Measurements from ENCODE around the gene DAP. TPM values are rescaled to one million over a fixed set of nuclear protein-coding genes. Genes with fewer than 3 reads are reported as not detected.

DAP gene
- total and polyA plus RNA-seq, 2 experiments from 2014 or later: 35.7 to 37.6 TPM

DNA sequence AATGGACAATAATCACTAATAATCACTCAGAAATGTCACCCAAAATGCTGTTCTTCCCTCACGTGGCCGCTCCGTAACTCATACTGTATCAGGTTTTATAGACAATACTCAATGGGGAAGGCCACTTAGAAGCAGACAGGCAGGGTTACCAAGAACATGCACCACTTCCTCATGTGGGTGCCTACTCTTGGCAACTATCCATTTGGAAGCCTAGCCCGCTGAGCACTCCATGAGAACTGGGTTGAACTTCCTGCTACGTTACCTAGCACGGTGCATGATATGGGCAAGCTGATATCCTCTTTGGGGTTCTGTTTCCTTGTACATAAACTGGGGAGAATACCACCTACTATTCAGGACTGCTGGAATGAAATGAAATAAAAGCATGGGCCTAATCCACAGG lies 14.3 kb downstream of the DAP start:
- peaks cover 6% of the 10 kb centered on the region; the same call in 1 of the 2 replicates for H4K20me1 ChIP-seq (replicated peaks; ENCODE audit: insufficient read depth)
- ATAC-seq: no peak

DNA sequence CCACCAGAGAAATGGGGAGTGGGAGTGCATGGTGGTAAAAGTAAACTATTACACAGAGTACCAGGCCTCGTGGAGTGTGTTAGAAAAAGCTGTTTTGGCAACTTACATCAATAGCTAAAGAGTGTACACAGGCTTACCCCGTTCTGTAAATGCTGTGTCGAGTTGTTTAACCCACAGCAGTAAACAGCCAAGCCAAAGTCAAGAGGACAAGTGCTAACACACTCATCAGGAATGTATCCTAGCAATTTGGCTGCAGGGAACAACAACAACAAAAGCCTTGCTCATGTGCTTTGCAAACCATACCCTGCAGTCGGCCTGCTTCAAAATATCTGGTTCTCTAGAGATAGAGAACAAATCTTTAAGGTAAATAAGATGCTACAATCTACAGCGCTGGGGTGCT lies 15.9 kb downstream of the DAP start:
- Histone ChIP-seq H4K20me1 (replicated peaks; ENCODE audit: insufficient read depth) (peaks cover 4% of the 10 kb centered on the region; the same call in 1 of the 2 replicates), H3K27ac (ENCODE audit: low read depth) (no peak overlapping the region), H3K79me2 (replicated peaks; ENCODE audit: insufficient read depth) (no peaks in the 10 kb centered on the region), H3K36me3 (ENCODE audit: insufficient read depth) (peaks cover 13% of the 10 kb centered on the region), H3K9me2 (ENCODE audit: insufficient read depth) (no peaks in the 10 kb centered on the region), H3F3A (replicated peaks; ENCODE audit: low read depth) (no peaks in the 10 kb centered on the region), H3K4me2 (no peak overlapping the region), H2AFZ (no peak overlapping the region), H3K27me3 (ENCODE audit: insufficient read depth) (no peaks in the 10 kb centered on the region), H3K4me3 (no peak overlapping the region), H3K4me1 (ENCODE audit: insufficient read depth) (no peaks in the 10 kb centered on the region)
- Mint-ChIP-seq H3K36me3 (ENCODE audit: low read depth) (peaks cover 44% of the 10 kb centered on the region), H3K4me3 (no peak overlapping the region), H3K9me3 (peaks cover 9% of the 10 kb centered on the region), H3K4me1 (peaks cover 2% of the 10 kb centered on the region; the same call in 1 of the 3 replicates), H3K27ac (no peak overlapping the region), H3K27me3 (ENCODE audit: insufficient read depth, low read depth, poor library complexity) (peaks cover 1% of the 10 kb centered on the region)
- DNase-seq (ENCODE audit: low spot score) (no peak), ATAC-seq (no peak)
- TF ChIP-seq ZNF331 (CRISPR knock-in tag; IDR thresholded peaks at IDR 0.05; ENCODE audit: low read depth) (no peak), CREB1 (CRISPR knock-in tag; IDR thresholded peaks at IDR 0.05; ENCODE audit: low read depth) (no peak), POLR2AphosphoS5 (IDR thresholded peaks at IDR 0.05; ENCODE audit: low read depth) (no peak), JUNB (IDR thresholded peaks at IDR 0.05; ENCODE audit: unreplicated experiment) (no peak), CTCF (conservative IDR thresholded peaks at IDR 0.05; ENCODE audit: low read depth in 2 of 2) (no peak)
- TF ChIP-seq, protein P1, sequence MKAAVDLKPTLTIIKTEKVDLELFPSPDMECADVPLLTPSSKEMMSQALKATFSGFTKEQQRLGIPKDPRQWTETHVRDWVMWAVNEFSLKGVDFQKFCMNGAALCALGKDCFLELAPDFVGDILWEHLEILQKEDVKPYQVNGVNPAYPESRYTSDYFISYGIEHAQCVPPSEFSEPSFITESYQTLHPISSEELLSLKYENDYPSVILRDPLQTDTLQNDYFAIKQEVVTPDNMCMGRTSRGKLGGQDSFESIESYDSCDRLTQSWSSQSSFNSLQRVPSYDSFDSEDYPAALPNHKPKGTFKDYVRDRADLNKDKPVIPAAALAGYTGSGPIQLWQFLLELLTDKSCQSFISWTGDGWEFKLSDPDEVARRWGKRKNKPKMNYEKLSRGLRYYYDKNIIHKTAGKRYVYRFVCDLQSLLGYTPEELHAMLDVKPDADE (IDR thresholded peaks at IDR 0.05): no peak

More for the DNA sequence above, 14.3 kb downstream of the DAP start:
- no peak for DNase-seq (ENCODE audit: low spot score)
- Histone ChIP-seq H3K79me2 (replicated peaks; ENCODE audit: insufficient read depth) (peaks cover 8% of the 10 kb centered on the region; the same call in 1 of the 2 replicates), H2AFZ (no peak overlapping the region), H3K4me2 (no peak overlapping the region), H3F3A (replicated peaks; ENCODE audit: low read depth) (no peaks in the 10 kb centered on the region), H3K27me3 (ENCODE audit: insufficient read depth) (no peaks in the 10 kb centered on the region), H3K36me3 (ENCODE audit: insufficient read depth) (peaks cover 13% of the 10 kb centered on the region), H3K4me3 (no peak overlapping the region), H3K9me2 (ENCODE audit: insufficient read depth) (no peaks in the 10 kb centered on the region), H3K27ac (ENCODE audit: low read depth) (no peak overlapping the region), H3K4me1 (ENCODE audit: insufficient read depth) (no peaks in the 10 kb centered on the region)
- Mint-ChIP-seq H3K9me3 (no peaks in the 10 kb centered on the region; the same call in 2 of the 3 replicates), H3K27ac (no peak overlapping the region), H3K4me3 (no peak overlapping the region), H3K36me3 (ENCODE audit: low read depth) (peaks cover 28% of the 10 kb centered on the region), H3K4me1 (peaks cover 9% of the 10 kb centered on the region; the same call in 1 of the 3 replicates), H3K27me3 (ENCODE audit: insufficient read depth, low read depth, poor library complexity) (peaks cover 1% of the 10 kb centered on the region)
- TF ChIP-seq, protein P2, sequence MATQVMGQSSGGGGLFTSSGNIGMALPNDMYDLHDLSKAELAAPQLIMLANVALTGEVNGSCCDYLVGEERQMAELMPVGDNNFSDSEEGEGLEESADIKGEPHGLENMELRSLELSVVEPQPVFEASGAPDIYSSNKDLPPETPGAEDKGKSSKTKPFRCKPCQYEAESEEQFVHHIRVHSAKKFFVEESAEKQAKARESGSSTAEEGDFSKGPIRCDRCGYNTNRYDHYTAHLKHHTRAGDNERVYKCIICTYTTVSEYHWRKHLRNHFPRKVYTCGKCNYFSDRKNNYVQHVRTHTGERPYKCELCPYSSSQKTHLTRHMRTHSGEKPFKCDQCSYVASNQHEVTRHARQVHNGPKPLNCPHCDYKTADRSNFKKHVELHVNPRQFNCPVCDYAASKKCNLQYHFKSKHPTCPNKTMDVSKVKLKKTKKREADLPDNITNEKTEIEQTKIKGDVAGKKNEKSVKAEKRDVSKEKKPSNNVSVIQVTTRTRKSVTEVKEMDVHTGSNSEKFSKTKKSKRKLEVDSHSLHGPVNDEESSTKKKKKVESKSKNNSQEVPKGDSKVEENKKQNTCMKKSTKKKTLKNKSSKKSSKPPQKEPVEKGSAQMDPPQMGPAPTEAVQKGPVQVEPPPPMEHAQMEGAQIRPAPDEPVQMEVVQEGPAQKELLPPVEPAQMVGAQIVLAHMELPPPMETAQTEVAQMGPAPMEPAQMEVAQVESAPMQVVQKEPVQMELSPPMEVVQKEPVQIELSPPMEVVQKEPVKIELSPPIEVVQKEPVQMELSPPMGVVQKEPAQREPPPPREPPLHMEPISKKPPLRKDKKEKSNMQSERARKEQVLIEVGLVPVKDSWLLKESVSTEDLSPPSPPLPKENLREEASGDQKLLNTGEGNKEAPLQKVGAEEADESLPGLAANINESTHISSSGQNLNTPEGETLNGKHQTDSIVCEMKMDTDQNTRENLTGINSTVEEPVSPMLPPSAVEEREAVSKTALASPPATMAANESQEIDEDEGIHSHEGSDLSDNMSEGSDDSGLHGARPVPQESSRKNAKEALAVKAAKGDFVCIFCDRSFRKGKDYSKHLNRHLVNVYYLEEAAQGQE (IDR thresholded peaks at IDR 0.05; ENCODE audit: unreplicated experiment): no peak
- no peak for TF ChIP-seq CTCF (conservative IDR thresholded peaks at IDR 0.05; ENCODE audit: low read depth in 2 of 2)
- TF ChIP-seq ZNF331 (CRISPR knock-in tag; IDR thresholded peaks at IDR 0.05; ENCODE audit: low read depth): no peak
